A673 (cell line): Measurements from ENCODE around the gene AVP. TPM values are rescaled to one million over a fixed set of nuclear protein-coding genes. Genes with fewer than 3 reads are reported as not detected.

ENCODE experiments used
- BruUV-seq: library from RNA; stranded (reverse); fragments of 400-500 nt; replicated peaks from 2 replicates; lab custom pipeline; 2021; lab: Mats Ljungman, UMichigan
- CTCF ChIA-PET: fragments of 300-600 bp; sonication (Branson Sonifier 250); formaldehyde crosslinking; loops from one replicate; lab custom pipeline; 2022; ENCODE audit warnings: antibody characterized with exemption; lab: Charles Lee
- POLR2A ChIA-PET: fragments of 300-600 bp; sonication (Branson Sonifier 250); formaldehyde crosslinking; loops from one replicate; lab custom pipeline; 2022; ENCODE audit warnings: antibody characterized with exemption; ENCODE audit not compliant: low non-redundant PET; lab: Charles Lee
- DNase-seq: peaks from one replicate; pipeline ENCODE4 v3.0.0-alpha.2; 2015; ENCODE audit warnings: low spot score
- H3K27ac ChIP-seq: fragments of 200-600 bp; sonication (generic); 2 replicates; pipeline ENCODE4 v1.5.1; 2016; ENCODE audit warnings: mixed run types, low read depth, mild to moderate bottlenecking, mixed read lengths, antibody characterized with exemption, low read length; ENCODE audit not compliant: poor library complexity, severe bottlenecking
- H3K27me3 ChIP-seq: fragments of 200-600 bp; sonication (generic); replicated peaks from 2 replicates; pipeline ENCODE4 v1.6.1; 2017; ENCODE audit warnings: mixed run types, low read depth, mild to moderate bottlenecking, mixed read lengths, antibody characterized with exemption, low read length; ENCODE audit not compliant: insufficient read depth, poor library complexity
- H3K36me3 ChIP-seq: fragments of 200-600 bp; sonication (generic); 2 replicates; pipeline ENCODE4 v1.6.1; 2016; ENCODE audit warnings: mixed run types, mild to moderate bottlenecking, mixed read lengths, antibody characterized with exemption, low read length; ENCODE audit not compliant: insufficient read depth, poor library complexity, severe bottlenecking
- H3K4me1 ChIP-seq: fragments of 200-600 bp; sonication (generic); 2 replicates; pipeline ENCODE4 v1.6.1; 2017; ENCODE audit warnings: mixed run types, mild to moderate bottlenecking, mixed read lengths, antibody characterized with exemption, low read length; ENCODE audit not compliant: insufficient read depth, poor library complexity, severe bottlenecking
- H3K4me3 ChIP-seq: fragments of 200-600 bp; sonication (generic); 2 replicates; pipeline ENCODE4 v1.5.1; 2016; ENCODE audit warnings: low read depth, mixed run types, mild to moderate bottlenecking, mixed read lengths, low read length; ENCODE audit not compliant: poor library complexity, severe bottlenecking
- H3K9me3 ChIP-seq: fragments of 200-600 bp; sonication (generic); 2 replicates; pipeline ENCODE4 v1.6.1; 2016; ENCODE audit warnings: mixed run types, low read depth, mild to moderate bottlenecking, mixed read lengths, antibody characterized with exemption, low read length; ENCODE audit not compliant: poor library complexity, severe bottlenecking
- EZH2 ChIP-seq: fragments of 200-600 bp; sonication (generic); IDR thresholded peaks from 2 replicates; pipeline ENCODE4 v1.6.1; 2017; ENCODE audit warnings: borderline replicate concordance, low read depth, mild to moderate bottlenecking, mixed read lengths, antibody characterized with exemption, low read length; ENCODE audit not compliant: poor library complexity, severe bottlenecking
- intact Hi-C: fragments of 100-400 bp; cut with micrococcal nuclease; formaldehyde crosslinking; loops from one replicate; pipeline ENCODE4 v1.10.0; 2022; ENCODE audit not compliant: unreplicated experiment
- total RNA-seq: library from RNA; stranded (reverse); gene quantifications from 2 replicates; pipeline ENCODE4 v1.2.3, GENCODE V29; 2021
- TF ChIP-seq, protein P1 (sequence below): fragments of 300-800, 200-600 bp; sonication (generic); conservative IDR thresholded peaks from 2 replicates; pipeline ENCODE4 v1.5.1; 2017; ENCODE audit warnings: low read depth, mild to moderate bottlenecking, antibody characterized with exemption, low read length, moderate library complexity, mixed read lengths

AVP gene
- total RNA-seq, 1 experiment from 2014 or later = not detected

DNA sequence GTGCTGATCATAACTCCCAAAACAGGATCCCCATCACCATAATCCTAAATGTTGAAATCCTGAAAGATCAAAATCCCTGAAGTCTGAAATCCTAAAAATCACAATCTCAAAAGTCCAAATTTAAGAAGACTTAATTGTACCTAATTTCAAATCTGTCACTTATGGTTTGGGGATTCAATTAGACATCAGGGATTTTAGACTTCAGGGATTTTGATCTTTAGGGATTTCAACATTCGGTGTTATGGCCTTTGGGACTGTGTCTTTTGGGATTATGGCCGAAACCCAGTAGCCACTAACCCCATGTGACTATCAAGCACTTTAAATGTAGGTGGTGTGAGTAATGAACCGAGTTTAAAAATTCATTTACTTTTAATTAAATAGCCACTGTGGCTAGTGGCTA lies 21.7 kb upstream of the AVP start:
- intact Hi-C loops = no loop called here
- no peak for DNase-seq
- H3K36me3 ChIP-seq = no peaks in the 10 kb centered on the region
- no peak overlapping the region for H3K27ac ChIP-seq
- H3K4me3 ChIP-seq = no peak overlapping the region
- H3K9me3 ChIP-seq = no peaks in the 10 kb centered on the region
- no peaks in the 10 kb centered on the region for H3K4me1 ChIP-seq
- no peaks in the 10 kb centered on the region for H3K27me3 ChIP-seq
- ChIA-PET POLR2A (no interaction called here), CTCF (no interaction called here)
- TF ChIP-seq, protein P1, sequence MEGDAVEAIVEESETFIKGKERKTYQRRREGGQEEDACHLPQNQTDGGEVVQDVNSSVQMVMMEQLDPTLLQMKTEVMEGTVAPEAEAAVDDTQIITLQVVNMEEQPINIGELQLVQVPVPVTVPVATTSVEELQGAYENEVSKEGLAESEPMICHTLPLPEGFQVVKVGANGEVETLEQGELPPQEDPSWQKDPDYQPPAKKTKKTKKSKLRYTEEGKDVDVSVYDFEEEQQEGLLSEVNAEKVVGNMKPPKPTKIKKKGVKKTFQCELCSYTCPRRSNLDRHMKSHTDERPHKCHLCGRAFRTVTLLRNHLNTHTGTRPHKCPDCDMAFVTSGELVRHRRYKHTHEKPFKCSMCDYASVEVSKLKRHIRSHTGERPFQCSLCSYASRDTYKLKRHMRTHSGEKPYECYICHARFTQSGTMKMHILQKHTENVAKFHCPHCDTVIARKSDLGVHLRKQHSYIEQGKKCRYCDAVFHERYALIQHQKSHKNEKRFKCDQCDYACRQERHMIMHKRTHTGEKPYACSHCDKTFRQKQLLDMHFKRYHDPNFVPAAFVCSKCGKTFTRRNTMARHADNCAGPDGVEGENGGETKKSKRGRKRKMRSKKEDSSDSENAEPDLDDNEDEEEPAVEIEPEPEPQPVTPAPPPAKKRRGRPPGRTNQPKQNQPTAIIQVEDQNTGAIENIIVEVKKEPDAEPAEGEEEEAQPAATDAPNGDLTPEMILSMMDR = no peak
- TF ChIP-seq EZH2 = no peak
- BruUV-seq = no TSS peak

DNA sequence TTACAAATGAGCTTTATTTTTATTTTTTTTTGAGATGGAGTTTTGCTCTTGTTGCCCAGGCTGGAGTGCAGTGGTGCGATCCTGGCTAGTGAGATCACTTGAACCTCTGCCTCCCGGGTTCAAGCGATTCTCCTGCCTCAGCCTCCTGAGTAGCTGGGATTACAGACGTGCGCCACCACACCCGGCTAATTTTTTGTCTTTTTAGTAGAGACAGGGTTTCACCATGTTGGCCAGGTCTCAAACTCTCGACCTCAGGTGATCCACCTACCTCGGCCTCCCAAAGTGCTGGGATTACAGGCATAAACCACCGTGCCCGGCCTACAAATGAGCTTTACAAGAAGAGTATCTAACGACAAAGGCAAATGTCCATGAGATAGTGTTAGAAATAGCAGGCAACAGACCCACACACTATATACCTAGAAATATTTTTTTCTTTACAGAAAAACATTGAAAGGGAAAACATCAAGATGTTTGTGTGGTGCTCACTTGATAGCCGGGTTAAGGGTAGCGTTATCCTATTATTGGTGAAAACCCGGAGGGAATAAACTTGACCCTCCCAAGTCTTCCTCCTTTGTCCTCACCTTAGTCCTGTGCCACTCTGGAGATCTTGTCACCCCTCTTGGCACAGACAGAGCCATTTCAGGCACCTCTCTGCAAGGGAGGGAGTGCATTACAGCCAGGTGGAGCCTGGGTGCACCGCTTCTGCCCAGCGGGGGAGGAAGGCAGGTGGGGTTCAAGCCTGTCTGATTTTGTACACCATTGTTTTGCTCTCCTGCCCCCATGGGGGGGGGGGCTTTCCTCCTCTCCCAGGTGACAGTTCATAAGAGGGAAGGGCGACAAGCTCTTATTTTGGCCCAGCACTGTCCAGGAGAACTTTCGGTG lies 21.0 kb upstream of the AVP start:
- H3K27ac ChIP-seq = no peak overlapping the region
- H3K4me1 ChIP-seq = no peaks in the 10 kb centered on the region
- no peaks in the 10 kb centered on the region for H3K36me3 ChIP-seq
- H3K9me3 ChIP-seq = no peaks in the 10 kb centered on the region
- no peak for TF ChIP-seq EZH2
- TF ChIP-seq, protein P1 = no peak
- H3K4me3 ChIP-seq = no peak overlapping the region
- intact Hi-C loops = no loop called here
- DNase-seq = no peak
- CTCF ChIA-PET = no interaction called here
- POLR2A ChIA-PET = no interaction called here
- no TSS peak for BruUV-seq
- no peaks in the 10 kb centered on the region for H3K27me3 ChIP-seq

DNA sequence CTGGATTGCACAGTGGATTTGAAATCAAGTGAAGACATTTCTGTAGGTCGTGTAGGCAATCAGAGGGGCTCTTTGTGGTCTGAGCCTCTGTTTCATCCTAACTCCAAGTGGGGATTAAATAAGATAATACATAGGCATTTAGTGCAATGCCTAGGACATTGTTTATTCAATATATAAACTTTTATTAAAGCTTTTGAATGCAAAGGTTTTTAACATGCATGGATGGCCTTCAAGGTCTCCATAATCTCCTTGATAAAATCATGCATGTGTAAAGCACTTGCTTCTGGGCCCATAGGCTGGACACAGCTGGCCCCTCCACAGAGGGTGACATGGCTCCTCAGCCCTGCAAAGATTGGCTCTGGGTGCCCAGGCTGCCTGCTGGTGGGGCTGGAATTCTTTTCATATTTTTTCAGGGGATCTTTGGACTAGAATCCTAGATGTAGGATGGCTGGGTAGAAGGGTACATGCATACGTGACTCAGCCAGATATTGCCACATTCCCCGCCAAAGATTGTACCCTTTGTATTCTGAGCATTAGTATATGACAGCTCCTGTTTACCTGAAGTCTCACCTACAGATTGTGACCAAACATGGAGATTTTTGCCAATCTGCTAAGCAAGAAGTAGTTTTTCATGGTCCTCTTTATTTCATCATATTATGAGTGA lies 19.0 kb upstream of the AVP start:
- intact Hi-C loops = no loop called here
- no peak for DNase-seq
- H3K27me3 ChIP-seq = no peaks in the 10 kb centered on the region
- H3K27ac ChIP-seq = no peak overlapping the region
- no peaks in the 10 kb centered on the region for H3K4me1 ChIP-seq
- H3K9me3 ChIP-seq = no peaks in the 10 kb centered on the region
- H3K4me3 ChIP-seq = no peak overlapping the region
- CTCF ChIA-PET = interaction anchor here (0.7 kb wide), 1 partner anchor 136 kb away, joined by 3 read pairs; no protein-coding TSS in a partner anchor
- POLR2A ChIA-PET = no interaction called here
- BruUV-seq = no TSS peak
- TF ChIP-seq, protein P1 = no peak
- no peak for TF ChIP-seq EZH2
- no peaks in the 10 kb centered on the region for H3K36me3 ChIP-seq
